HCT116 (cell line): Measurements from ENCODE around the gene ADAMTS19. TPM values are rescaled to one million over a fixed set of nuclear protein-coding genes. Genes with fewer than 3 reads are reported as not detected.

Source experiments
- ATAC-seq: fragments of 200-7000 bp; cut with Tn5 transposase; 2 replicates; pipeline ENCODE4 v1.9.1; 2020; ENCODE audit warnings: mild to moderate bottlenecking, moderate library complexity
- BruUV-seq: library from RNA; stranded (reverse); fragments of 400-500 nt; replicated peaks from 2 replicates; lab custom pipeline; 2021; lab: Mats Ljungman, UMichigan
- CTCF ChIA-PET: fragments of 300-600 bp; sonication (Branson Sonifier 250); formaldehyde crosslinking; loops from one replicate; lab custom pipeline; 2021; ENCODE audit warnings: antibody characterized with exemption; lab: Charles Lee
- POLR2A ChIA-PET: fragments of 300-600, 350-600 bp; sonication (Branson Sonifier 250); formaldehyde crosslinking; loops from one replicate; lab custom pipeline; 2021; ENCODE audit warnings: antibody characterized with exemption; lab: Charles Lee
- RAD21 ChIA-PET, 2 experiments: fragments of 300-600 bp; sonication (Branson Sonifier 250); formaldehyde crosslinking; loops; one replicate each; lab custom pipeline; 2023; ENCODE audit warnings: low total read pairs in 2 of 2; ENCODE audit not compliant: uncharacterized antibody in 2 of 2, unreplicated experiment in 2 of 2, low non-redundant PET in 1 of 2; lab: Charles Lee
- DNase-seq: peaks from one replicate; pipeline ENCODE4 v3.0.0-alpha.2; 2010; ENCODE audit warnings: low read depth, low spot score
- H2AFZ ChIP-seq: fragments of 200-600 bp; shearing (Covaris generic), sonication (generic); 2 replicates; pipeline ENCODE4 v1.6.1; 2017; ENCODE audit warnings: low read depth, mixed run types, mixed read lengths, antibody characterized with exemption, low read length; ENCODE audit not compliant: poor library complexity, severe bottlenecking
- H3K27ac ChIP-seq: 2 replicates; pipeline ENCODE4 v1.5.1; 2012; ENCODE audit warnings: low read depth, low read length
- H3K27me3 ChIP-seq: fragments of 200-600 bp; sonication (generic); 2 replicates; pipeline ENCODE4 v1.6.1; 2016; ENCODE audit warnings: mixed run types, low read length, mixed read lengths; ENCODE audit not compliant: insufficient read depth
- H3K36me3 ChIP-seq, 2 experiments: fragments of 200-500 bp in 1 of 2; fragments of 200-600 bp in 1 of 2; sonication (Bioruptor generic) in 1 of 2; sonication (generic) in 1 of 2; 2 replicates each; pipeline versions ENCODE4 v1.5.1 to v1.6.1; 2014 to 2016; ENCODE audit warnings: low read length in 2 of 2, inconsistent platforms in 1 of 2, mixed read lengths in 1 of 2, mixed run types in 1 of 2; ENCODE audit not compliant: insufficient read depth in 2 of 2, control insufficient read depth in 1 of 2
- H3K4me1 ChIP-seq, 2 experiments: fragments of 200-600 bp in 1 of 2; sonication (generic) in 1 of 2; 2 replicates each; pipeline versions ENCODE4 v1.5.1 to v1.6.1; 2012 to 2017; ENCODE audit warnings: low read length in 2 of 2, inconsistent platforms in 1 of 2, mild to moderate bottlenecking in 1 of 2, mixed read lengths in 1 of 2, mixed run types in 1 of 2, moderate library complexity in 1 of 2; ENCODE audit not compliant: insufficient read depth in 2 of 2, control insufficient read depth in 1 of 2
- H3K4me2 ChIP-seq: fragments of 200-600 bp; sonication (generic); 2 replicates; pipeline ENCODE4 v1.6.1; 2017; ENCODE audit warnings: mixed run types, low read length, mixed read lengths
- H3K4me3 ChIP-seq, 2 experiments: fragments of 200-600 bp in 1 of 2; sonication (generic) in 1 of 2; replicated peaks in 1 of 2; 2 replicates each; pipeline ENCODE4 v1.5.1; 2011 to 2016; ENCODE audit warnings: low read length in 2 of 2, control low read depth in 1 of 2, low read depth in 1 of 2, mild to moderate bottlenecking in 1 of 2, mixed read lengths in 1 of 2, mixed run types in 1 of 2
- H3K79me2 ChIP-seq: fragments of 200-600 bp; sonication (generic); 2 replicates; pipeline ENCODE4 v1.6.1; 2017; ENCODE audit warnings: mild to moderate bottlenecking, mixed run types, low read length, moderate library complexity, mixed read lengths; ENCODE audit not compliant: insufficient read depth
- H3K9ac ChIP-seq: fragments of 200-600 bp; sonication (generic); 2 replicates; pipeline ENCODE4 v1.6.1; 2016; ENCODE audit warnings: low read length, mixed read lengths
- H3K9me2 ChIP-seq: fragments of 200-600 bp; sonication (generic), shearing (Covaris generic); 2 replicates; pipeline ENCODE4 v1.6.1; 2017; ENCODE audit warnings: mixed run types, mild to moderate bottlenecking, moderate library complexity; ENCODE audit not compliant: insufficient read depth
- H3K9me3 ChIP-seq, 2 experiments: fragments of 200-500 bp in 1 of 2; fragments of 200-600 bp in 1 of 2; sonication (Bioruptor generic) in 1 of 2; sonication (generic) in 1 of 2; 2 replicates each; pipeline ENCODE4 v1.6.1; 2014 to 2017; ENCODE audit warnings: low read length in 2 of 2, mixed read lengths in 2 of 2, inconsistent platforms in 1 of 2, low read depth in 1 of 2, mild to moderate bottlenecking in 1 of 2, mixed run types in 1 of 2, moderate library complexity in 1 of 2; ENCODE audit not compliant: control insufficient read depth in 1 of 2, insufficient read depth in 1 of 2
- H4K20me1 ChIP-seq: fragments of 200-600 bp; sonication (generic), shearing (Covaris generic); 2 replicates; pipeline ENCODE4 v1.6.1; 2017; ENCODE audit warnings: mixed run types, mild to moderate bottlenecking, moderate library complexity; ENCODE audit not compliant: insufficient read depth
- CBX3 ChIP-seq: IDR thresholded peaks from 2 replicates; pipeline ENCODE4 v1.6.1; 2012; ENCODE audit warnings: low read depth
- CEBPB ChIP-seq: IDR thresholded peaks from 2 replicates; pipeline ENCODE4 v1.6.1; 2012; ENCODE audit warnings: low read depth
- ELF1 ChIP-seq: IDR thresholded peaks from 2 replicates; pipeline ENCODE4 v1.6.1; 2012; ENCODE audit warnings: low read depth, borderline replicate concordance
- EZH2phosphoT487 ChIP-seq: fragments of 200-600 bp; IDR thresholded peaks from 2 replicates; pipeline ENCODE4 v1.6.1; 2018; ENCODE audit warnings: antibody characterized with exemption, borderline replicate concordance
- JUND ChIP-seq: IDR thresholded peaks from 2 replicates; pipeline ENCODE4 v1.6.1; 2012
- POLR2AphosphoS5 ChIP-seq: IDR thresholded peaks from 2 replicates; pipeline ENCODE4 v1.6.1; 2011; ENCODE audit warnings: mild to moderate bottlenecking, low read depth, low read length, moderate library complexity
- RAD21 ChIP-seq: IDR thresholded peaks from 2 replicates; pipeline ENCODE4 v1.6.1; 2012; ENCODE audit warnings: low read depth, mild to moderate bottlenecking
- SP1 ChIP-seq: IDR thresholded peaks from 2 replicates; pipeline ENCODE4 v1.6.1; 2012; ENCODE audit warnings: low read depth
- SRF ChIP-seq: IDR thresholded peaks from 2 replicates; pipeline ENCODE4 v1.6.1; 2012; ENCODE audit warnings: low read depth
- TCF7L2 ChIP-seq: IDR thresholded peaks from 2 replicates; pipeline ENCODE4 v1.7.0; 2011; ENCODE audit warnings: borderline replicate concordance, inconsistent platforms; ENCODE audit not compliant: insufficient read depth, insufficient read length; ENCODE audit errors: extremely low read depth
- YY1 ChIP-seq: IDR thresholded peaks from 2 replicates; pipeline ENCODE4 v1.6.1; 2011; ENCODE audit warnings: low read length, low read depth, moderate library complexity, mild to moderate bottlenecking; ENCODE audit not compliant: insufficient replicate concordance; ENCODE audit errors: extremely low read depth
- ZFX ChIP-seq: fragments of 450-650 bp; IDR thresholded peaks from 2 replicates; pipeline ENCODE4 v1.6.1; 2017
- ZNF274 ChIP-seq: fragments of 200-500 bp; sonication (Bioruptor generic); IDR thresholded peaks from 2 replicates; pipeline ENCODE4 v1.6.1; 2014; ENCODE audit warnings: mild to moderate bottlenecking, low read depth, low read length, inconsistent platforms
- intact Hi-C: fragments of 100-400 bp; cut with micrococcal nuclease; formaldehyde crosslinking; loops from 2 replicates; pipeline ENCODE4 v1.10.0; 2022
- total RNA-seq: library from RNA; stranded (reverse); gene quantifications from one replicate; pipeline ENCODE4 v1.2.1, GENCODE V29; 2021; ENCODE audit not compliant: unreplicated experiment
- TF ChIP-seq, protein P1 (sequence below): IDR thresholded peaks from 2 replicates; pipeline ENCODE4 v1.6.1; 2012
- TF ChIP-seq, protein P2 (sequence below), 3 experiments: fragments of 200-600 bp in 1 of 3; sonication (generic) in 1 of 3; IDR thresholded peaks in 2 of 3; conservative IDR thresholded peaks in 1 of 3; 2 replicates each; pipeline ENCODE4 v1.5.1; 2012 to 2017; ENCODE audit warnings: low read depth in 2 of 3, low read length in 2 of 3, antibody characterized with exemption in 1 of 3, borderline replicate concordance in 1 of 3, control low read depth in 1 of 3, mild to moderate bottlenecking in 1 of 3, mixed read lengths in 1 of 3, mixed run types in 1 of 3, moderate library complexity in 1 of 3; ENCODE audit not compliant: insufficient read depth in 1 of 3

Gene ADAMTS19
- total RNA-seq, 1 experiment from 2014 or later = not detected

DNA sequence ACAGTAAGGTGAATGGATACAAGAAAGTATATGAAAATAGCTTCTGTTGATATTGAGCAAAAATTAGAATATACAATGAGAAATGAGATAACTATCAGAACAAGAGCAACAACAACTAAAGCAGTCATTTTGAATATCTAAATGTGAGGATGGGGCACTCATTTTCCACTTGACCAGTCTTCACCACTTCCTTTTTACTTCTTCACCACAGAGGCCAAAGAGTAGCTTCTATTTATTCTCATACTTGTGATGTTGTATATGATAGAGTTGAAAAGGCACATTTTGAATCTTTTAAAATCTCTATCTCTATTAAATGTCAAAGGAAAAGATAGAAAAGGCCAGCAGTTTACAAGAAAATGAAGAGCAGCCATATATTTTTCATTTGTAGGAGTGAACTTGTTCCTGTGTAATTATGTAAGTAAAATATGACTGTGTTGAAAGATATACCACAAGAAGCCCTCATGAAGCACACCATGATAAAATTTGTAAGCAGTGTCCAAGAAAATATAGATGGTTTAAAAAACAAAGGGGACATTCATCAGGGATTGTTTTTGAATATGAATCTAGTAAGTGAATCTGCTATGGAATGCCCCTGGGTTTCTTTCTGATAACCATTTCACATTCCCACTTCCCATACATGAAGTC lies 39.2 kb downstream of the ADAMTS19 start:
- Histone ChIP-seq H3K9me2 (no peaks in the 10 kb centered on the region), H3K9me3 (no peaks in the 10 kb centered on the region), H3K4me1 (no peaks in the 10 kb centered on the region), H3K9ac (no peak overlapping the region), H3K27ac (no peak overlapping the region), H3K27me3 (no peaks in the 10 kb centered on the region), H3K79me2 (no peaks in the 10 kb centered on the region), H4K20me1 (no peaks in the 10 kb centered on the region), H2AFZ (no peak overlapping the region), H3K4me3 (no peak overlapping the region), H3K4me2 (no peak overlapping the region), H3K36me3 (no peaks in the 10 kb centered on the region)
- ChIA-PET CTCF (no interaction called here), RAD21 (no interaction called here), POLR2A (no interaction called here)
- intact Hi-C loops = no loop called here
- TF ChIP-seq YY1 (no peak), POLR2AphosphoS5 (no peak)
- no peak for ATAC-seq
- DNase-seq = no peak
- BruUV-seq = no TSS peak

DNA sequence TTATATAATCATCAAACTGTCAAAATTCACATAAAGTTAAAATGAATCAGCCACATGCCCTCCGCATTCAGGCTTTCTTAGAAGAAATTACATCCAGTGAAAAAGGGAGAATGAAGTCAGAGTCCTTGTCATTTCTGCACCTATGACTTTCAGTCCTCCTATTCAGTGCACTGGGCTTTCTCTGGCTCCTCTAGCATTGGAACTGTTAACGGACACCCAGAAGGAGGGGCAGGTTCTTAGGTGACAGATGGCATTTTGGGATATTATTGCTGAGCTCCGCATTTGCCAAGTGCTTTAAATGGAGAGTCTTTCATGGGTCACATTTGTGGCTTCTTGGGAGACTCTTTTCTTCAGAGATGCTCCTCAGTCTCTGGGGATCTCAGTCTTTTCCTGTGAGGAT lies 40.0 kb downstream of the ADAMTS19 start:
- intact Hi-C loops = no loop called here
- Histone ChIP-seq H3K27me3 (no peaks in the 10 kb centered on the region), H3K9me2 (no peaks in the 10 kb centered on the region), H3K4me3 (no peak overlapping the region), H2AFZ (no peak overlapping the region), H3K36me3 (no peaks in the 10 kb centered on the region), H4K20me1 (no peaks in the 10 kb centered on the region), H3K9ac (no peak overlapping the region), H3K27ac (no peak overlapping the region), H3K4me1 (no peaks in the 10 kb centered on the region), H3K9me3 (no peaks in the 10 kb centered on the region), H3K4me2 (no peak overlapping the region), H3K79me2 (no peaks in the 10 kb centered on the region)
- DNase-seq (no peak), ATAC-seq (no peak)
- TF ChIP-seq, protein P1, sequence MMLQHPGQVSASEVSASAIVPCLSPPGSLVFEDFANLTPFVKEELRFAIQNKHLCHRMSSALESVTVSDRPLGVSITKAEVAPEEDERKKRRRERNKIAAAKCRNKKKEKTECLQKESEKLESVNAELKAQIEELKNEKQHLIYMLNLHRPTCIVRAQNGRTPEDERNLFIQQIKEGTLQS = no peak
- TF ChIP-seq CEBPB (no peak), TCF7L2 (no peak), CBX3 (no peak), ZFX (no peak), YY1 (no peak), JUND (no peak), ELF1 (no peak), EZH2phosphoT487 (no peak), RAD21 (no peak), ZNF274 (no peak), SP1 (no peak), SRF (no peak)
- TF ChIP-seq, protein P2, sequence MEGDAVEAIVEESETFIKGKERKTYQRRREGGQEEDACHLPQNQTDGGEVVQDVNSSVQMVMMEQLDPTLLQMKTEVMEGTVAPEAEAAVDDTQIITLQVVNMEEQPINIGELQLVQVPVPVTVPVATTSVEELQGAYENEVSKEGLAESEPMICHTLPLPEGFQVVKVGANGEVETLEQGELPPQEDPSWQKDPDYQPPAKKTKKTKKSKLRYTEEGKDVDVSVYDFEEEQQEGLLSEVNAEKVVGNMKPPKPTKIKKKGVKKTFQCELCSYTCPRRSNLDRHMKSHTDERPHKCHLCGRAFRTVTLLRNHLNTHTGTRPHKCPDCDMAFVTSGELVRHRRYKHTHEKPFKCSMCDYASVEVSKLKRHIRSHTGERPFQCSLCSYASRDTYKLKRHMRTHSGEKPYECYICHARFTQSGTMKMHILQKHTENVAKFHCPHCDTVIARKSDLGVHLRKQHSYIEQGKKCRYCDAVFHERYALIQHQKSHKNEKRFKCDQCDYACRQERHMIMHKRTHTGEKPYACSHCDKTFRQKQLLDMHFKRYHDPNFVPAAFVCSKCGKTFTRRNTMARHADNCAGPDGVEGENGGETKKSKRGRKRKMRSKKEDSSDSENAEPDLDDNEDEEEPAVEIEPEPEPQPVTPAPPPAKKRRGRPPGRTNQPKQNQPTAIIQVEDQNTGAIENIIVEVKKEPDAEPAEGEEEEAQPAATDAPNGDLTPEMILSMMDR (IDR thresholded peaks at IDR 0.05 in 2 of 3, conservative IDR thresholded peaks at IDR 0.05 in 1 of 3; ENCODE audit: borderline replicate concordance in 1 of 3, insufficient read depth in 1 of 3, low read depth in 2 of 3, low read length in 2 of 3) = no peak
- ChIA-PET CTCF (no interaction called here), POLR2A (no interaction called here), RAD21 (no interaction called here)
- BruUV-seq = no TSS peak
